Measurements from ENCODE around the gene HOXA5.

Gene HOXA5

DNA sequence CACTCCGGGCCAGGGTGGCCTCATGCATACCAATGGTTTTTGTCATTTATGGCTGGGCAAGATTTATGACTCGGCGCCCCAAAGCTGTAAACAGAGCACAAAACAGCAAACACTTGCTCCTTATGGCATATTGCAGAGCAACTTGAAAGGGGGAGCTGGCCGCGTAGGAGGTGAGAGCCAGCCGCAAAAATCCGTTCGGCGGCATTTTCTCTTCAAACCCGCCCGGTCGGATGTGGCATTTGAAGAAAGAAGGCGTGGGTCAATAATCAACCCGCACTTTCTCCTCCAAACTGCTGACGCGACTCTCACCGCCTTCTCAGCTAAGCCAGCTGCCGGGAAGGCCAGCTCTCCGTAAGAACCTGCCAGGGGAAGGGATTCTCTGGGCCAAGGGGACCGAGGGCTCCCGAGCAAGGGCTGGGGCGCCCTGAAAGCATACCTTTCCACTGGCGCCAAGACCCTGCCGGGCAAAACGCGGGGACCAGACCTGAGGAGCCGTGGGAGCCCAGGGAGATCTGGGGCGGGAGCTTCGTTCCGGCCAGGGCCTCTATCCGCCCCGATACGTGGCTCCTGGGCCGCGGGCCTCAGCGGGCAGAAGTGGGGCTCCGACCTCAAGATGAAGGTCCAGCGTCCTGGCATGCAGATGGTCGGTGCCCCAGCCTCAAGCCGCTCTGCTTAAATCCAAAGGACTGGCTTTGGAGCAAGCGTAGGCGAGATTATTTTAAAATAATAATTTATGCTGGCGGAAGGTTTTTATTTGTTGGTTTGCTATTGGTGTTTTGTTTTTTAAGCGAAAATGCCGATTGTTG is 28.1 kb downstream of the HOXA5 start:
- no peak overlapping the region for H3K4me3 ChIP-seq (ENCODE audit: low read depth, low read length)
- TF ChIP-seq, protein P1, sequence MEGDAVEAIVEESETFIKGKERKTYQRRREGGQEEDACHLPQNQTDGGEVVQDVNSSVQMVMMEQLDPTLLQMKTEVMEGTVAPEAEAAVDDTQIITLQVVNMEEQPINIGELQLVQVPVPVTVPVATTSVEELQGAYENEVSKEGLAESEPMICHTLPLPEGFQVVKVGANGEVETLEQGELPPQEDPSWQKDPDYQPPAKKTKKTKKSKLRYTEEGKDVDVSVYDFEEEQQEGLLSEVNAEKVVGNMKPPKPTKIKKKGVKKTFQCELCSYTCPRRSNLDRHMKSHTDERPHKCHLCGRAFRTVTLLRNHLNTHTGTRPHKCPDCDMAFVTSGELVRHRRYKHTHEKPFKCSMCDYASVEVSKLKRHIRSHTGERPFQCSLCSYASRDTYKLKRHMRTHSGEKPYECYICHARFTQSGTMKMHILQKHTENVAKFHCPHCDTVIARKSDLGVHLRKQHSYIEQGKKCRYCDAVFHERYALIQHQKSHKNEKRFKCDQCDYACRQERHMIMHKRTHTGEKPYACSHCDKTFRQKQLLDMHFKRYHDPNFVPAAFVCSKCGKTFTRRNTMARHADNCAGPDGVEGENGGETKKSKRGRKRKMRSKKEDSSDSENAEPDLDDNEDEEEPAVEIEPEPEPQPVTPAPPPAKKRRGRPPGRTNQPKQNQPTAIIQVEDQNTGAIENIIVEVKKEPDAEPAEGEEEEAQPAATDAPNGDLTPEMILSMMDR (IDR thresholded peaks at IDR 0.05; ENCODE audit: borderline replicate concordance, insufficient read depth, low read depth, low read length), result no peak

DNA sequence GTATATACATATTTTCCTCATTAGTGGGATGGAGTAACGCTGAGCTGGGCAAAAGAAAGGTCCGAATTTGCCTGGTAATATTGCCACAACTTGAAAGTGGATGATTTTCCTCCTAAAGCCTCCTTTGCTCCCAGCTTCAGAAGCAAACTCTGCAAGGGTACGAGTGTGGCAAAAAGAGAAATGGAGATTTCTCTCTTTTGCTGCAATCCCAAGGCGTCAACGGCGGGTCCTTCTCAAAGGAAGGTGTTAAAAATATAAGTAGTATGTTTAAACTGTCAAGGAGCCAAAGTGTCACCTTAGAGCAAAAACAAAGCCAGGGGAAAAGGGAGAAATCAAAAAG is 28.6 kb downstream of the HOXA5 start:
- TF ChIP-seq, protein P1 (IDR thresholded peaks at IDR 0.05; ENCODE audit: borderline replicate concordance, insufficient read depth, low read depth, low read length), result no peak
- H3K4me3 ChIP-seq (ENCODE audit: low read depth, low read length), result no peak overlapping the region

GRCh38 chr7:27113991-27114769 is 29.3 kb downstream of the HOXA5 start:
- H3K4me3 ChIP-seq (ENCODE audit: low read depth, low read length), result no peak overlapping the region
- TF ChIP-seq, protein P1 (IDR thresholded peaks at IDR 0.05; ENCODE audit: borderline replicate concordance, insufficient read depth, low read depth, low read length), result no peak

DNA sequence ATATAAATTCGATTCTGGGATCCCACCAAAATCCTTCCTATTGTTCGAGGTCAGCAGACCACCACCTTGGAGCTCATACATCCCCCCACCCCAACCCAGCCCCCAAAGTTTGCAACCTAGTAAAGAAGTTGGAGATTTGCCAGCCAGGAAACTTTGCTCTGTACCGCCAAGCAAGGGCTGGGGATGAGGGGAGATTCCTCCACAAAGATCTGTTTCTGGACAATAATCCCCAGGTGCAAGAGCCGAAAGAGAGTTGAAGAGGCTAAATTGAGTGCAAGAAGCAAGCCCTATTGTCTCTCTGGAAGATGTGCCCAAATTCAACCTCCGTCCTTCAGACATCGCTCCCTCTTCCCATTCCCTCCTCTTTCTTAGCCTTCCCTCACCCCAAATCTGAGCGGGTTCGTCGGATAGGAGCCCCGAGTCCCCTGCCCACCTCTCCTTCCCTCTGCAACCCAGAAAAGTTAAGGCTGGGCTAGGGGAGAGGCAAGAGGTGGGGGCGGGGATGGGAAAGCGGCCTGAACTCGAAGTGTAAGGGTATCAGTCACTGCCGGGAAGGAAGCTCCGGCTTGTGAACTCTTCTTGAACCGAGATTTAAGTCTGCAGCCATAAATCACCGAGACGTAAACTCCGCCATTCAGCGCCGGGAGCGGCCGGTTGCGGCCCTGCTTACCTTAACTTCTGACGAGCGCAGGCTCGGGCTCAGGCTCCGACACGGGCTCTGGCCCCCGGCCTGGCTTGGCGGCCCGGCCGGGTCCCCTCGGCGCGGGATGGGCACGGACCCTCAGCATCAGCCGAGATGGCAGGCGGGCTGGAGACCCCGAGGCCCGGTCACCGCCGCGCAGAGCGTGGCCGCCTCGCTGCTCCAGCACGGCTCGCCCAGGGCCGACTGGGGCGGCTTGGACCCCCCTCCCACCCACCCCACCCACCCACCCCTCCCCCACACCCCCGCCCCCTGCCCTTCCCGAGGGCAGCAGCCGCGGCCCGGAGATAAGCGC is 30.2 kb downstream of the HOXA5 start:
- no peak overlapping the region for H3K4me3 ChIP-seq (ENCODE audit: low read depth, low read length)
- TF ChIP-seq, protein P1 (IDR thresholded peaks at IDR 0.05; ENCODE audit: borderline replicate concordance, insufficient read depth, low read depth, low read length), result no peak

- no peak overlapping the region for H3K4me3 ChIP-seq (ENCODE audit: low read depth, low read length)
- TF ChIP-seq, protein P1 (IDR thresholded peaks at IDR 0.05; ENCODE audit: borderline replicate concordance, insufficient read depth, low read depth, low read length), result no peak
Observed at GRCh38 chr7:27112361-27112760, 31.1 kb downstream of the HOXA5 start.

GRCh38 chr7:27111751-27112277 is 31.7 kb downstream of the HOXA5 start:
- H3K4me3 ChIP-seq (ENCODE audit: low read depth, low read length), result no peak overlapping the region
- TF ChIP-seq, protein P1 (IDR thresholded peaks at IDR 0.05; ENCODE audit: borderline replicate concordance, insufficient read depth, low read depth, low read length), result no peak
